DND-41 (cell line): ENCODE results near the gene SLAMF1.

Experiments
- CTCF ChIP-seq: IDR thresholded peaks from 2 replicates; pipeline ENCODE4 v1.5.1; 2012; ENCODE audit warnings: borderline replicate concordance, low read length, moderate library complexity, mild to moderate bottlenecking; ENCODE audit not compliant: poor library complexity, severe bottlenecking; ENCODE audit errors: extremely low read depth
- EZH2 ChIP-seq: IDR thresholded peaks from 3 replicates; pipeline ENCODE4 v1.6.1; 2012; ENCODE audit warnings: borderline replicate concordance, low read depth, mild to moderate bottlenecking, moderate library complexity, low read length, inconsistent platforms; ENCODE audit not compliant: severe bottlenecking

DNA sequence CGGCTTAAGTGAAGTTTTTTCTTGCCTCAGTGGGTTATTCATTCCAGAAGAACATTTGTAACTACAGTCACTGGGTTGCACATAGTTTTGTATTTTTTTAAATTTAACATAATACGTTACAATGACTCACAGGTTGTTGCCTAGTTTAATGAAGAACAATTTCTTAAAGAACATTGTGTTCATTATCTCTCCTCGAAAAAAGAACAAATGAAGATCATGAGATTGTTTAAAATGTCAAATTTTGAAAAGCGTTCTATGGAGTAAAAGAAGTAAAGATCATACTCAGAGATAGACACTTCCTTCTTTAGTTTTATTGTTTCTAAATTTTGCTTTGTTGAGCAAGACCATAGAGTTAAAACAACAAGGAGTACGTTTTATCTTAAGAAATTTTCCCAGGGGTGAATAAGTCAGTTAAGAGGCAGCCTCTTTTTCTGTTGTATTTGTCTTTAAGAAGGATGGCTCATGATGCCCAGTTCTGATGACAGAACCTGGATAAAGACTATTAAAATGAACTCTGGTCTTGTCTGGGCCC, 10.5 kb upstream of the SLAMF1 start:
- TF ChIP-seq CTCF (no peak), EZH2 (no peak)
